8988T (cell line): ENCODE data around the gene CNGA2.

Experiments used
- DNase-seq: peaks from one replicate; pipeline ENCODE4 v3.0.0; 2011

The CNGA2 gene

GRCh38 chrX:151713849-151714248 lies 20.7 kb upstream of the CNGA2 start:
- peak; percentile 35 for DNase-seq

- DNase-seq, result no peak
These were observed 20.2 kb upstream of the CNGA2 start for GRCh38 chrX:151714362-151714761.

GRCh38 chrX:151715752-151716151 lies 18.8 kb upstream of the CNGA2 start, which contains the start of gene FATE1:
Gene FATE1 (plus strand): TSS chrX:151716035. CDS start chrX:151716120, 85 bp downstream.
- no peak for DNase-seq

GRCh38 chrX:151722241-151722846 lies 12.2 kb upstream of the CNGA2 start:
- no peak for DNase-seq

GRCh38 chrX:151723156-151723760 lies 11.3 kb upstream of the CNGA2 start:
- DNase-seq, result no peak

GRCh38 chrX:151724563-151725337 lies 9.8 kb upstream of the CNGA2 start:
- DNase-seq, result no peak

- DNase-seq, result no peak
These were observed 9.3 kb upstream of the CNGA2 start for GRCh38 chrX:151725338-151725614.

- DNase-seq, result no peak
These were observed 7.8 kb upstream of the CNGA2 start for GRCh38 chrX:151726751-151727150.

GRCh38 chrX:151727346-151727745 lies 7.2 kb upstream of the CNGA2 start:
- DNase-seq, result no peak

GRCh38 chrX:151729056-151729725 lies 5.4 kb upstream of the CNGA2 start:
- DNase-seq, result no peak

- no peak for DNase-seq
These were observed 673 bp downstream of the CNGA2 start for GRCh38 chrX:151735219-151735618.

- no peak for DNase-seq
These were observed 2.1 kb downstream of the CNGA2 start for GRCh38 chrX:151736685-151737084.

GRCh38 chrX:151737494-151737893 lies 2.9 kb downstream of the CNGA2 start:
- DNase-seq, result no peak

- no peak for DNase-seq
These were observed 4.2 kb downstream of the CNGA2 start for GRCh38 chrX:151738751-151739150.

- DNase-seq, result no peak
These were observed 7.1 kb downstream of the CNGA2 start for GRCh38 chrX:151741606-151742005.

- DNase-seq, result no peak
These were observed 7.8 kb downstream of the CNGA2 start for GRCh38 chrX:151742311-151742710.

- no peak for DNase-seq
These were observed 9.3 kb downstream of the CNGA2 start for GRCh38 chrX:151743651-151744470.

- no peak for DNase-seq
These were observed 11.1 kb downstream of the CNGA2 start for GRCh38 chrX:151745651-151746050.

GRCh38 chrX:151746502-151746901 lies 12.0 kb downstream of the CNGA2 start:
- DNase-seq, result no peak

GRCh38 chrX:151750511-151750910 lies 16.0 kb downstream of the CNGA2 start:
- no peak for DNase-seq

- no peak for DNase-seq
These were observed 18.3 kb downstream of the CNGA2 start for GRCh38 chrX:151752847-151753246.

GRCh38 chrX:151753313-151754046 lies 18.9 kb downstream of the CNGA2 start:
- peak; percentile 57 for DNase-seq
